HFF-Myc (cell line): Measurements from ENCODE around the gene CNGA2.

ENCODE experiments used
- DNase-seq: peaks from one replicate; pipeline ENCODE4 v3.0.0-alpha.2; 2011; ENCODE audit warnings: low read depth; ENCODE audit errors: extremely low read depth
- H3K4me3 ChIP-seq: replicated peaks from 2 replicates; pipeline ENCODE4 v1.5.1; 2011; ENCODE audit warnings: low read depth, mild to moderate bottlenecking, control low read depth, low read length
- CTCF ChIP-seq: IDR thresholded peaks from 2 replicates; pipeline ENCODE4 v1.5.1; 2012; ENCODE audit warnings: mild to moderate bottlenecking, low read depth, low read length, control low read depth; ENCODE audit errors: missing control alignments

The CNGA2 gene

GRCh38 chrX:151722241-151722846 lies 12.2 kb upstream of the CNGA2 start:
- DNase-seq, result no peak
- no peak overlapping the region for H3K4me3 ChIP-seq
- peak; percentile 42 for TF ChIP-seq CTCF

DNA sequence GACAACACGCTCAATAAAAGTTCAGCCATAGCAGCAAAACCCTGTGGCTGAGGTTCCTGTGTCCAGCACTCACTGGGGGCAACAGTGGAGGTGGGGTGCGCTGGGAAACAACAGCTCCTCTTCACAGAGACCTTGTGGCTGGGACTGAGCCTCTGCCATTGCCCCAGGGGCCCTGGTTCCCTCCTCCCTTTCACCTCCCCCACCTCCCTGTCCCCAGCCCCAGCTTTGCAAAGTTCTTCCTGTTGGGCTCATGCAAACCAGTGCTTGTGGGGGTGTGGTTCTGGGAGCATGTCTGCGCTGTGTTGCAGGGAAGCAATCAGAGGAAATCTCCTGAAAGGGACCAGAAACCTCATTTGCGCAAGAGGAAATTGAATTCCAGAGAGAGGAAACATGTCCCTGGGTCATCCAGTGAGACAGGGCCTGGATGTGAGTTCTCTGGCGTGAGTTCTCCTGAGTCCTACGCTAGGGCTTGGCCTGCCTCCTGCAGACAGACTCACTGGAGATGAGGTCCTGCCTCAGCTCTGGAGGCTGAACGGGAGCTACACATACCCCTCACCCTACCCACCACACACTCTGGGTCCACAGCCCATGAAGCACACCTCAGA lies 11.3 kb upstream of the CNGA2 start:
- DNase-seq, result no peak
- H3K4me3 ChIP-seq, result no peak overlapping the region
- no peak for TF ChIP-seq CTCF

DNA sequence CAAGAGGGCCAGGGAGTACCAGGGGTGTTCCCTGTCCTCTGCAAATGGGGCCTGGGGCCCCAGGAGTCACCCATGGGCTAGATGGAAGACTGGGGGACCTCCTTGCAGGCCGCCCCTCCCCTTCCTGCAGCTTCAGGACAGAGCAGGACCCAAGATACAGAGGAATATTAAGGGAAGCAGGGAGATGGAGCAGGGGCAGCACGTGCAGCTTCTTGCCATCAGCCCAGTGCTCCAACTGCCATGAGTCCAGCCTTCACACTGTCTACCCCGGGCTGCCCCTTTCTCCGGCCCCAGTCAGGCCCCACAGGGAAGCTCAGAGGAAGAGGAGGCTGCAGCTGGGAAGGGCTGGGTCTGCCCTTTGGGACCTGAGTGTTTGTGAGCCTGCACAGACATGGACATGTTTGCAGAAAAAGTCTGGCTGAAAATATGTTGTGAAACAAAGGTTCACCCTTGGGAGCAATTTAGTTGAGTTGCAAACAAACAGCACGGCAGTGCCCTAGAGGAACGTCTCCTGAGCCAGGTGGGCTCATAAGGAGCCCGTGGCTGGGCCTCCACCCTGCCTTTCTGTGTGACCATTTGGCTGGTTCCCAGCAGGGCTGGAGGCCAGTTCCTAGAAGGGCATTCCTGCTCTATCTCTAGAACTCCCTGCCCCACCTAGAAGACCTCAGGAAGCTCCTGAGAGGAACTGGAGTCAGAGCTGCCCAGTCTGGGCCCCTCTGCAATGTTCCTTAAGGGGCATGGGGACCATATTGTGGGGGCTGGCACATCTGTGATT lies 9.8 kb upstream of the CNGA2 start:
- H3K4me3 ChIP-seq, result no peak overlapping the region
- no peak for TF ChIP-seq CTCF
- no peak for DNase-seq

DNA sequence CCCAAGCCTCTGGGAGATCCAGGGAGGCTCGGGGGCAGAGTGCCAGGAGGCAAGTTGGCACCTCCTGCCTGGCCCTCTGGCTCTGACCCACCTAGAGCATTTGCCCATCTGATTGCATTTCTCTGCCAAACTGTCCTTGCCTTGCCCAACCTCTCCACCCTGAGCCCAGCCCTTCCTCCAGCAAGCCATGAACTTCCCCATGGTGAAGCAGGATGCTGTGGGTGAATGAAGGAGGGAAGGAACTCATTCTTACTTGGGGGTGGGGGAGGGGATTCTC lies 9.3 kb upstream of the CNGA2 start:
- DNase-seq, result no peak
- no peak overlapping the region for H3K4me3 ChIP-seq
- TF ChIP-seq CTCF, result no peak

GRCh38 chrX:151726751-151727150 lies 7.8 kb upstream of the CNGA2 start:
- DNase-seq, result no peak
- no peak overlapping the region for H3K4me3 ChIP-seq
- no peak for TF ChIP-seq CTCF

- no peak for DNase-seq
- no peak overlapping the region for H3K4me3 ChIP-seq
- no peak for TF ChIP-seq CTCF
These were observed 7.2 kb upstream of the CNGA2 start for GRCh38 chrX:151727346-151727745.
